ENCODE measurements around the gene SEC23B. TPM values are rescaled to one million over a fixed set of nuclear protein-coding genes. Genes with fewer than 3 reads are reported as not detected.
"Not testable (repeated sequence)": the region's sequence is repeated elsewhere in the genome, so short reads cannot be mapped to it uniquely, and the experiment has no call there.

The SEC23B gene
- polyA plus RNA-seq, 3 donors = 64.8 to 69.9 (median 65.2) TPM

GRCh38 chr20:18513208-18513607 lies 5.5 kb downstream of the SEC23B start:
- DNase-seq = no peak

GRCh38 chr20:18514127-18514526 lies 6.4 kb downstream of the SEC23B start:
- DNase-seq = no peak

- DNase-seq = no peak
These were observed 8.2 kb downstream of the SEC23B start for GRCh38 chr20:18515973-18516372.

GRCh38 chr20:18522066-18522465 lies 14.3 kb downstream of the SEC23B start:
- not testable (repeated sequence) for DNase-seq

GRCh38 chr20:18523066-18523465 lies 15.3 kb downstream of the SEC23B start:
- no peak for DNase-seq

GRCh38 chr20:18524646-18525045 lies 16.9 kb downstream of the SEC23B start:
- no peak for DNase-seq

GRCh38 chr20:18526761-18527160 lies 19.0 kb downstream of the SEC23B start:
- DNase-seq = not testable (repeated sequence)

- DNase-seq = no peak
These were observed 19.6 kb downstream of the SEC23B start for GRCh38 chr20:18527339-18527738.

GRCh38 chr20:18527836-18528235 lies 20.1 kb downstream of the SEC23B start:
- no peak for DNase-seq

GRCh38 chr20:18529041-18529440 lies 21.3 kb downstream of the SEC23B start:
- no peak for DNase-seq

- DNase-seq = no peak
These were observed 24.9 kb downstream of the SEC23B start for GRCh38 chr20:18532626-18533025.

- no peak for DNase-seq
These were observed 25.8 kb downstream of the SEC23B start for GRCh38 chr20:18533491-18533890.

GRCh38 chr20:18533978-18534644 lies 26.4 kb downstream of the SEC23B start:
- no peak for DNase-seq

GRCh38 chr20:18537651-18538050 lies 29.9 kb downstream of the SEC23B start:
- no peak for DNase-seq

- no peak for DNase-seq
These were observed 34.0 kb downstream of the SEC23B start for GRCh38 chr20:18541741-18542140.

GRCh38 chr20:18543216-18543615 lies 35.5 kb downstream of the SEC23B start:
- DNase-seq = no peak

- no peak for DNase-seq
These were observed 36.2 kb downstream of the SEC23B start for GRCh38 chr20:18543932-18544331.

GRCh38 chr20:18545566-18545965 lies 37.8 kb downstream of the SEC23B start:
- no peak for DNase-seq

GRCh38 chr20:18548465-18548864 lies 40.7 kb downstream of the SEC23B start:
- DNase-seq = no peak

- no peak for DNase-seq
These were observed 46.0 kb downstream of the SEC23B start for GRCh38 chr20:18553746-18554145.

- DNase-seq = peak; percentile 92
These were observed 59.4 kb downstream of the SEC23B start, which contains the start of gene SMIM26 for GRCh38 chr20:18566892-18567738. TSS of gene SMIM26 (plus strand) at chr20:18567432. CDS start at chr20:18567479, 47 bp downstream.

GRCh38 chr20:18567739-18568091 lies 60.0 kb downstream of the SEC23B start:
- DNase-seq = peak; percentile 12

- DNase-seq = no peak
These were observed 63.3 kb downstream of the SEC23B start for GRCh38 chr20:18571009-18571408.

All from renal pelvis (tissue), 4 donors.